Esophagus squamous epithelium (tissue), 4 donors: ENCODE results near the gene IMMP2L.

Experiments used
- CTCF ChIP-seq, 6 experiments: fragments of 450-650 bp in 4 of 6; fragments of 200-600 bp in 2 of 6; sonication (generic) in 2 of 6; IDR thresholded peaks; one replicate each; pipeline ENCODE4 v1.5.1; 2016 to 2019; ENCODE audit warnings: antibody characterized with exemption in 6 of 6, mild to moderate bottlenecking in 4 of 6, moderate library complexity in 4 of 6
- POLR2A ChIP-seq, 4 donors: fragments of 450-650 bp; IDR thresholded peaks; one replicate each; pipeline ENCODE4 v1.6.1; 2017; ENCODE audit warnings: antibody characterized with exemption in 4 of 4, mild to moderate bottlenecking in 4 of 4, moderate library complexity in 3 of 4

GRCh38 chr7:110877016-110877415 is 685.3 kb downstream of the IMMP2L start:
- TF ChIP-seq CTCF (IDR thresholded peaks at IDR 0.05) (no peak), POLR2A (IDR thresholded peaks at IDR 0.05) (no peak)
